Epithelial cell of esophagus (primary cell): ENCODE results near the gene F8.

Experiments used
- DNase-seq: peaks from one replicate; pipeline ENCODE4 v3.0.0; 2010; ENCODE audit warnings: low read depth
- H3K4me3 ChIP-seq: 2 replicates; pipeline ENCODE4 v1.5.1; 2011; ENCODE audit warnings: mild to moderate bottlenecking, low read length, control low read depth
- CTCF ChIP-seq: IDR thresholded peaks from 2 replicates; pipeline ENCODE4 v1.5.1; 2011; ENCODE audit warnings: low read depth, mild to moderate bottlenecking, low read length, control low read depth, inconsistent platforms; ENCODE audit not compliant: insufficient read depth; ENCODE audit errors: missing control alignments

The F8 gene

GRCh38 chrX:155068165-155068564, 45.6 kb upstream of the F8 start:
- DNase-seq: peak; percentile 24
- no peak for TF ChIP-seq CTCF
- no peak overlapping the region for H3K4me3 ChIP-seq

- H3K4me3 ChIP-seq: peak overlapping the region; percentile 9
- DNase-seq: peak; percentile 59
- TF ChIP-seq CTCF: no peak
These were observed 42.7 kb upstream of the F8 start for GRCh38 chrX:155065035-155065734.

GRCh38 chrX:155061760-155062159, 39.2 kb upstream of the F8 start:
- DNase-seq: no peak
- no peak overlapping the region for H3K4me3 ChIP-seq
- no peak for TF ChIP-seq CTCF

- H3K4me3 ChIP-seq: peak overlapping the region; percentile 16
- TF ChIP-seq CTCF: peak; percentile 70
- DNase-seq: peak; percentile 70
These were observed 34.6 kb upstream of the F8 start for GRCh38 chrX:155056877-155057792.

GRCh38 chrX:155056471-155056870, 33.9 kb upstream of the F8 start:
- no peak for TF ChIP-seq CTCF
- DNase-seq: no peak
- H3K4me3 ChIP-seq: no peak overlapping the region

GRCh38 chrX:155055494-155055893, 33.0 kb upstream of the F8 start:
- no peak for DNase-seq
- no peak for TF ChIP-seq CTCF
- H3K4me3 ChIP-seq: no peak overlapping the region

DNA sequence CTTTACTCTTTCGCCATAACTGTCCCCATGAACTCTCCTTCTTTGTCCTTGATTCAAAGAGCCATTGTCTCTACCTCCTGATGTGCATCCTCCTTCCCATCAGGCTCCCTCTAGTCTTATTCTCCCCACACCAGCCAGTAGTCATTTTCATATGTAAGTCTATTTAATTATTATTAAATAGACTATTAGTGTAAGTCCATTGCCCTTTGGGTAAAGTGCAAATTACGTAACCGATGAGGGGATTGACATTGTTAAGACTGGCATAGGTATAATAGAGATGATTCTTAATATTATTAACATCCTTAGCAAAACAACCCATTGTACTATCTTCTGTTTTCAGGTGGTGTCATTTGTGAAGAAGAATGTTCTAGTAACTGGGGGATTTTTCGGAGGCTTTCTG, 31.7 kb upstream of the F8 start:
- TF ChIP-seq CTCF: no peak
- DNase-seq: no peak
- H3K4me3 ChIP-seq: no peak overlapping the region
